ENCODE data around the gene UBE2D1. TPM values are rescaled to one million over a fixed set of nuclear protein-coding genes. Genes with fewer than 3 reads are reported as not detected.
A peak's percentile ranks its signal among the peaks of the same experiment; 100 is the strongest.

Gene UBE2D1
- total and polyA plus RNA-seq, 2 of the 8 experiments (the other 6 are each of a cell fraction or from before 2014, with no cell fraction given), result 21.2 to 33.5 TPM

- H2BK15ac ChIP-seq (ENCODE audit: low read length), result no peak overlapping the region
- peak overlapping the region; percentile 80 to 98 (median 94) for H3K4me3 ChIP-seq (ENCODE audit: extremely low read depth in 1 of 4, insufficient read depth in 2 of 4, low read depth in 3 of 4, low read length in 4 of 4)
- peak overlapping the region; percentile 81; the same call in 1 of the 2 replicates for H3K18ac ChIP-seq (ENCODE audit: extremely low read depth, low read length)
- WGBS, 2 experiments (ENCODE audit: extremely low coverage in 1 of 2, insufficient coverage in 1 of 2, insufficient read length in 1 of 2, insufficient replicate concordance in 2 of 2, low coverage in 1 of 2, low lambda C conversion rate in 2 of 2, missing lambda C conversion rate in 1 of 2), result 12% methylated on average over 12 of the region's 12 CpGs; no CpG with 5 or more reads in 1 of the 2 experiments
- no peak overlapping the region for H3K23ac ChIP-seq (ENCODE audit: insufficient read length)
- no peaks in the 10 kb centered on the region for H3K9me3 ChIP-seq (ENCODE audit: insufficient read depth in 2 of 2, low read depth in 1 of 2, low read length in 1 of 2)
- H3K56ac ChIP-seq (replicated peaks; ENCODE audit: insufficient read length, low read depth, low read length), result peak overlapping the region; percentile 65
- no peak overlapping the region for H4K5ac ChIP-seq (ENCODE audit: insufficient read length, low read depth, low read length)
- DNase-seq (ENCODE audit: low read depth in 1 of 2, low spot score in 2 of 2) (no peak), FAIRE-seq (no peak)
- H3K27ac ChIP-seq (ENCODE audit: low read depth, low read length), result peak overlapping the region; percentile 90; the same call in 1 of the 2 replicates
- H3K79me2 ChIP-seq (ENCODE audit: control insufficient read depth in 1 of 2, insufficient read depth in 2 of 2, low read length in 2 of 2), result peaks cover 5 to 30% of the 10 kb centered on the region in 2 experiments; a peak in 3 of 4 replicates
- H3K14ac ChIP-seq (ENCODE audit: insufficient read length), result no peak overlapping the region
- peaks cover 6 to 27% (median 11%) of the 10 kb centered on the region in 4 experiments; a peak in 5 of 8 replicates for H3K36me3 ChIP-seq (ENCODE audit: control insufficient read depth in 2 of 4, insufficient read depth in 4 of 4, low read length in 3 of 4)
- H4K91ac ChIP-seq (replicated peaks; ENCODE audit: insufficient read length, low read length), result no peak overlapping the region
- peak overlapping the region; percentile 83; the same call in 1 of the 2 replicates for H4K8ac ChIP-seq (ENCODE audit: extremely low read depth, insufficient read depth, low read length)
- no peak overlapping the region for H2AK5ac ChIP-seq (ENCODE audit: low read depth, low read length)
- H3K4me2 ChIP-seq (ENCODE audit: insufficient read depth in 1 of 2, low read depth in 2 of 2, low read length in 2 of 2), result peak overlapping the region; percentile 61 to 79
- peak overlapping the region; percentile 86 for H2AFZ ChIP-seq (ENCODE audit: low read length)
- no peak overlapping the region for H2BK12ac ChIP-seq (ENCODE audit: low read depth, low read length)
- POLR2A ChIA-PET (ENCODE audit: partially characterized antibody), result interaction anchor here (0.7 to 3.0 kb wide), 11 partner anchors 9 to 116 kb away, joined by 3 to 21 read pairs (median 3); partner anchors contain the start of genes CISD1 and UBE2D1
- no peaks in the 10 kb centered on the region for H3K27me3 ChIP-seq (replicated peaks in 1 of 4; ENCODE audit: control insufficient read depth in 3 of 4, extremely low read depth in 1 of 4, insufficient read depth in 3 of 4, low read length in 3 of 4)
- H3K4me1 ChIP-seq (replicated peaks in 1 of 4; ENCODE audit: control insufficient read depth in 3 of 4, insufficient read depth in 4 of 4, low read length in 3 of 4), result peaks cover 0 to 4% (median 1%) of the 10 kb centered on the region in 4 experiments; a peak in 3 of 7 replicates
- H2BK5ac ChIP-seq (ENCODE audit: low read depth, low read length), result 0 out of 2 replicates have a peak overlapping the region, but pooled peaks have one; percentile 96
- no peak overlapping the region for H2BK120ac ChIP-seq (replicated peaks; ENCODE audit: low read depth, low read length)
- peak overlapping the region; percentile 43 to 97 (median 80) for H3K9ac ChIP-seq (replicated peaks in 1 of 4; ENCODE audit: extremely low read depth in 1 of 4, low read depth in 3 of 4, low read length in 3 of 4)
- H3K4ac ChIP-seq (replicated peaks; ENCODE audit: insufficient read length, low read depth, low read length), result no peak overlapping the region
- TF ChIP-seq CTCF (IDR thresholded peaks at IDR 0.05; ENCODE audit: control extremely low read depth in 1 of 3, insufficient read depth in 1 of 3, low read depth in 1 of 3, low read length in 3 of 3), result 0 out of 4 replicates have a peak, but pooled peaks of 1 of the 3 experiments have one; percentile 0
- no peak for TF ChIP-seq KDM4A (IDR thresholded peaks at IDR 0.05; ENCODE audit: low read depth, low read length, severe bottlenecking)
- no peaks in the 10 kb centered on the region for H4K20me1 ChIP-seq (replicated peaks in 1 of 2; ENCODE audit: control insufficient read depth in 1 of 2, insufficient read depth in 2 of 2, low read length in 2 of 2)
- no peaks in the 10 kb centered on the region; the same call in 1 of the 2 replicates for H3K79me1 ChIP-seq (ENCODE audit: low read depth, low read length)
- 0 out of 2 replicates have a peak, but pooled peaks cover 4% of the 10 kb centered on the region for H3K23me2 ChIP-seq (ENCODE audit: low read depth, low read length)
- no peak overlapping the region for H2BK20ac ChIP-seq (ENCODE audit: low read length)
- CTCF ChIA-PET (ENCODE audit: partially characterized antibody), result interaction anchor here (0.5 to 5.4 kb wide), 4 partner anchors 24 to 84 kb away, joined by 3 to 36 read pairs (median 4); no protein-coding TSS in a partner anchor
These were observed 49.8 kb downstream of the UBE2D1 start for GRCh38 chr10:58384544-58384998.

Data from H1 (cell line).